Non-pigmented ciliary epithelial cell (primary cell): ENCODE data around the gene KLHL26.

Experiments
- DNase-seq: peaks from one replicate; pipeline ENCODE4 v3.0.0-alpha.2; 2010; ENCODE audit warnings: low read depth

Gene KLHL26

DNA sequence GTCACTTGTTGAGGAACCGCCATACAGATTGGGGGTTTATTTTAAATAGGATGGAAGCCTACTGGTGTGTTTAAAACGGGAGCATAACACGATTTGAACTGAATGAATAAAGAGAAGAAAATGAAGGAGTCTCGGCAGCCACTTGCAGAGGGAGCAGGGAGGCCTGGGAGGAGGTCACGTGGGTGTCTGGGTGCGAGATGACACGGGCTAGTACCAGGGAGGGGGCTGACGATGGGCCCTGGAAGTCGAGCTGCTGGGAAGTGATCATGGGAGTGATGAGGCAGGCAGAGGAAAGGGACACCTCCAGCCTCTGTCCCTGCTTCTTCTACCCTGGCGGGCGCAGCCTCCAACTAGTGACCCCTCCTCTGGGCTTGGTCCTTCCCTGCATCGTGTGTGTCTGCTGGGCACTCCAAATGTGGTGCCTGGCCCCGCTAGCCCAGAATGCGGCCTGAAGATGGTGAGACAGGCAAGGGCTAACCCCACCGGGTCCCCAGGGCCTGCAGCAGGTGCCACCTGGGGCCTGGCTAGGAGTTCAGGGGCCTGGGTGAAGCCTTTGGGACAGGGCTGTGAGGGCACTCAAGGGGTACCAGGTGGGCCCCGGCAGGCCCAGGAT, 82.1 kb downstream of the KLHL26 start:
- no peak for DNase-seq

- DNase-seq: no peak
These were observed 82.7 kb downstream of the KLHL26 start for GRCh38 chr19:18719541-18719940.
